ENCODE data around the gene CIB4.

DNA sequence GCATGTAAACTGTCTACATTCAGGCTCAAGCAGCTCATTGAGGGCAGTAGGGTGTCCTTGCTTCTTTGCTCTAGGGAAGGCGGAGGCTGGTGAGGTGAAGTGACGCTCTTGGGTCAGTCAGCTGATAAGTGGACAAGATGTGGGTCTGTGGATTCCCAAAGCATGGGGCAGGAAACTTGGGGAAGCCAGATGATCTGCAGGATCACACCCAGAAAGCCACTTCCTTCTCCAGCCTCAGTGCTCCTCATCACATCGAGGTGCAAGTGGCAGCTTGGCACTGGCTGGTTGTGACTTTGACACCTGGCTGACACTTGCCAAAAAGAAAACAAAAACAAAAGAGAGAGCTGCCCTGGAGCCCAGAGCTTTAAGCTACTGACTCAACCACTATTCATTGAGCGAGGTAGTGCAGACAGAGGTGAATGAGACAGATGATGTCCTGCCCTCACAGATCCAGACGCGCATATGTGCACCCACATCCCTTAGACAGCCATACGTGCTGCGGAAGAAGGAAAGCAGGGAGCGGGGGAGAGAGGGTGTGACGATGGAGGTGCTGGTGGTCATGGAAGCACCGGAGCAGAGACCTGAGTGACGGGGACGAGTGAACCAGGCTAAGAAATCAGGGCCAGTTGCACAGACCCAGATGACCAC, 3.1 kb upstream of the CIB4 start:
- TF ChIP-seq EZH2 (IDR thresholded peaks at IDR 0.05; ENCODE audit: borderline replicate concordance, low read length) (no peak), CTCF (conservative IDR thresholded peaks at IDR 0.05 in 1 of 2, IDR thresholded peaks at IDR 0.05 in 1 of 2; ENCODE audit: extremely low read depth in 1 of 2, insufficient read depth in 1 of 2, low read depth in 1 of 2, low read length in 2 of 2) (no peak)

Data from mammary epithelial cell (primary cell).